Spleen (tissue), 7 donors: ENCODE measurements around the gene PLEKHJ1.

Experiments
- POLR2A ChIP-seq, 3 donors: fragments of 450-650 bp; IDR thresholded peaks; one replicate each; pipeline ENCODE4 v1.5.1; 2017; ENCODE audit warnings: antibody characterized with exemption in 3 of 3, mild to moderate bottlenecking in 1 of 3
- TF ChIP-seq, protein P1 (sequence below), 11 experiments: fragments of 200-600 bp in 7 of 11; fragments of 450-650 bp in 4 of 11; sonication (generic) in 4 of 11; IDR thresholded peaks in 8 of 11; conservative IDR thresholded peaks in 3 of 11; 1 replicate in 7 of 11; 2 replicates in 4 of 11; pipeline versions ENCODE4 v1.4.0 to v1.8.0; 2016 to 2021; ENCODE audit warnings: antibody characterized with exemption in 11 of 11, inconsistent platforms in 4 of 11, mild to moderate bottlenecking in 1 of 11
- donor health status: DM: no; HTN: no; CAD: no; lungs with moderate emphysema.
- donor health status: DM: no; HTN: no; CAD: no.
- donor health status: DM: no; HTN: no; CAD: no.

- TF ChIP-seq, protein P1, sequence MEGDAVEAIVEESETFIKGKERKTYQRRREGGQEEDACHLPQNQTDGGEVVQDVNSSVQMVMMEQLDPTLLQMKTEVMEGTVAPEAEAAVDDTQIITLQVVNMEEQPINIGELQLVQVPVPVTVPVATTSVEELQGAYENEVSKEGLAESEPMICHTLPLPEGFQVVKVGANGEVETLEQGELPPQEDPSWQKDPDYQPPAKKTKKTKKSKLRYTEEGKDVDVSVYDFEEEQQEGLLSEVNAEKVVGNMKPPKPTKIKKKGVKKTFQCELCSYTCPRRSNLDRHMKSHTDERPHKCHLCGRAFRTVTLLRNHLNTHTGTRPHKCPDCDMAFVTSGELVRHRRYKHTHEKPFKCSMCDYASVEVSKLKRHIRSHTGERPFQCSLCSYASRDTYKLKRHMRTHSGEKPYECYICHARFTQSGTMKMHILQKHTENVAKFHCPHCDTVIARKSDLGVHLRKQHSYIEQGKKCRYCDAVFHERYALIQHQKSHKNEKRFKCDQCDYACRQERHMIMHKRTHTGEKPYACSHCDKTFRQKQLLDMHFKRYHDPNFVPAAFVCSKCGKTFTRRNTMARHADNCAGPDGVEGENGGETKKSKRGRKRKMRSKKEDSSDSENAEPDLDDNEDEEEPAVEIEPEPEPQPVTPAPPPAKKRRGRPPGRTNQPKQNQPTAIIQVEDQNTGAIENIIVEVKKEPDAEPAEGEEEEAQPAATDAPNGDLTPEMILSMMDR (IDR thresholded peaks at IDR 0.05 in 8 of 11, conservative IDR thresholded peaks at IDR 0.05 in 3 of 11): no peak
- no peak for TF ChIP-seq POLR2A (IDR thresholded peaks at IDR 0.05)
These were observed 7.9 kb upstream of the PLEKHJ1 start for GRCh38 chr19:2244125-2244411.
